Lung (tissue), 12 donors: ENCODE measurements around the gene OR5K2. TPM values are rescaled to one million over a fixed set of nuclear protein-coding genes. Genes with fewer than 3 reads are reported as not detected.
A peak's percentile ranks its signal among the peaks of the same experiment; 100 is the strongest.

ENCODE experiments used
- ATAC-seq: fragments of 200-7000 bp; cut with Tn5 transposase; one replicate; pipeline ENCODE4 v1.9.1; 2020; ENCODE audit warnings: moderate number of reproducible peaks; ENCODE audit not compliant: insufficient read depth, low FRiP score
- DNase-seq, 3 donors: peaks; one replicate each; pipeline ENCODE4 v3.0.0-alpha.2; 2013 to 2017
- H3K27ac ChIP-seq, 2 donors: one replicate each; pipeline ENCODE4 v1.5.1; 2013; ENCODE audit warnings: mild to moderate bottlenecking in 2 of 2, moderate library complexity in 2 of 2, control low read depth in 1 of 2, inconsistent platforms in 1 of 2, low read depth in 1 of 2, low read length in 1 of 2
- H3K27me3 ChIP-seq, 3 donors: one replicate each; pipeline ENCODE4 v1.5.1; 2013; ENCODE audit warnings: low read length in 2 of 3; ENCODE audit not compliant: control insufficient read depth in 3 of 3, insufficient read depth in 3 of 3
- H3K36me3 ChIP-seq, 4 donors: one replicate each; pipeline ENCODE4 v1.5.1; 2013; ENCODE audit warnings: low read length in 4 of 4, mild to moderate bottlenecking in 1 of 4, moderate library complexity in 1 of 4; ENCODE audit not compliant: control insufficient read depth in 4 of 4, insufficient read depth in 4 of 4
- H3K4me1 ChIP-seq, 5 donors: one replicate each; pipeline ENCODE4 v1.5.1; 2013; ENCODE audit warnings: low read length in 5 of 5, mild to moderate bottlenecking in 2 of 5, moderate library complexity in 1 of 5; ENCODE audit not compliant: control insufficient read depth in 5 of 5, insufficient read depth in 5 of 5
- H3K4me3 ChIP-seq: one replicate; pipeline ENCODE4 v1.5.1; 2013; ENCODE audit warnings: mild to moderate bottlenecking, control low read depth, moderate library complexity
- H3K9ac ChIP-seq, 2 donors: one replicate each; pipeline ENCODE4 v1.5.1; 2013; ENCODE audit warnings: low read length in 2 of 2, control low read depth in 1 of 2; ENCODE audit not compliant: insufficient read depth in 1 of 2
- H3K9me3 ChIP-seq, 4 donors: one replicate each; pipeline ENCODE4 v1.5.1; 2013; ENCODE audit warnings: low read length in 3 of 4, mild to moderate bottlenecking in 1 of 4, moderate library complexity in 1 of 4; ENCODE audit not compliant: control insufficient read depth in 4 of 4, insufficient read depth in 3 of 4
- CTCF ChIP-seq: IDR thresholded peaks from 2 replicates; pipeline ENCODE4 v1.5.1; 2012; ENCODE audit warnings: mild to moderate bottlenecking; ENCODE audit errors: control extremely low read depth, extremely low read depth
- WGBS, 2 donors: extraction: QIAGEN DNeasy Blood & Tissue Kit; methylation state at CpG; one replicate each; pipeline ENCODE4 v1.1.7; 2013; 5-methylcytosine and 5-hydroxymethylcytosine counted together
- polyA plus RNA-seq, 2 donors: library from polyadenylated mRNA; stranded (reverse); fragments of 200-250 nt; gene quantifications; one replicate each; pipeline ENCODE4 v1.2.1, GENCODE V29; 2013
- total RNA-seq, 2 donors: library from RNA; depleted of rRNA in 1 of 2; stranded (reverse); fragments of >200 nt in 1 of 2; gene quantifications; one replicate each; pipeline ENCODE4 v1.2.1, GENCODE V29; 2014 to 2021
- donor health status: control.
- donor health status: control.
- donor health status: Bipolar disorder and iron deficiency.
- donor health status: healthy.
- donor health status: DM: yes; HTN: yes; CAD: no.

Gene OR5K2
- total and polyA plus RNA-seq, 4 donors, result not detected

GRCh38 chr3:98514948-98515347, 17.5 kb downstream of the OR5K2 start:
- DNase-seq (no peak), ATAC-seq (no peak)
- H3K9ac ChIP-seq, result no peak overlapping the region
- H3K27me3 ChIP-seq, result no peaks in the 10 kb centered on the region
- peaks cover 0 to 7% (median 0%) of the 10 kb centered on the region in 5 donors for H3K4me1 ChIP-seq
- 99 to 100% methylated on average over 1 of the region's 1 CpG for WGBS, 2 donors
- no peak overlapping the region for H3K27ac ChIP-seq
- H3K36me3 ChIP-seq, result peaks cover 8 to 26% (median 13%) of the 10 kb centered on the region in 4 donors
- peaks cover 0 to 1% (median 0%) of the 10 kb centered on the region in 4 donors for H3K9me3 ChIP-seq
- TF ChIP-seq CTCF, result no peak
- H3K4me3 ChIP-seq, result no peak overlapping the region

- Histone ChIP-seq H3K4me3 (no peak overlapping the region), H3K36me3 (peaks cover 4 to 24% (median 15%) of the 10 kb centered on the region in 4 donors), H3K27ac (no peak overlapping the region), H3K27me3 (no peaks in the 10 kb centered on the region), H3K9ac (no peak overlapping the region), H3K9me3 (peaks cover 0 to 1% (median 0%) of the 10 kb centered on the region in 4 donors), H3K4me1 (peaks cover 0 to 15% (median 3%) of the 10 kb centered on the region in 5 donors)
- no peak for DNase-seq
- WGBS, 2 donors, result 98 to 100% methylated on average over 2 of the region's 2 CpGs
- TF ChIP-seq CTCF, result no peak
- no peak for ATAC-seq
Measured at GRCh38 chr3:98518816-98519215, 21.3 kb downstream of the OR5K2 start.

- ATAC-seq, result no peak
- Histone ChIP-seq H3K27ac (no peak overlapping the region), H3K4me3 (no peak overlapping the region), H3K36me3 (peaks cover 4 to 23% (median 15%) of the 10 kb centered on the region in 4 donors), H3K9me3 (peaks cover 0 to 1% (median 0%) of the 10 kb centered on the region in 4 donors), H3K4me1 (peaks cover 0 to 15% (median 3%) of the 10 kb centered on the region in 5 donors), H3K9ac (no peak overlapping the region), H3K27me3 (no peaks in the 10 kb centered on the region)
- TF ChIP-seq CTCF, result no peak
- 0 to 100% methylated on average over 1 of the region's 1 CpG for WGBS, 2 donors
- no peak for DNase-seq
Measured at GRCh38 chr3:98519351-98519750, 21.9 kb downstream of the OR5K2 start.

- Histone ChIP-seq H3K4me1 (peaks cover 0 to 15% (median 3%) of the 10 kb centered on the region in 5 donors), H3K27ac (peak overlapping the region; percentile 96 to 99), H3K9ac (peak overlapping the region; percentile 83 to 86), H3K36me3 (peaks cover 0 to 19% (median 11%) of the 10 kb centered on the region in 4 donors), H3K27me3 (no peaks in the 10 kb centered on the region), H3K4me3 (peak overlapping the region; percentile 84), H3K9me3 (no peaks in the 10 kb centered on the region)
- no peak for TF ChIP-seq CTCF
- DNase-seq (peak; percentile 46 to 79 (median 73)), ATAC-seq (peak; percentile 29)
- 0 to 1% methylated on average over 16 of the region's 16 CpGs for WGBS, 2 donors
Measured at GRCh38 chr3:98521897-98522543, 24.5 kb downstream of the OR5K2 start.
